Gastrocnemius medialis (tissue), 4 donors: Measurements from ENCODE around the gene RIPK4. TPM values are rescaled to one million over a fixed set of nuclear protein-coding genes. Genes with fewer than 3 reads are reported as not detected.

Experiments
- ATAC-seq, 2 donors: fragments of 150-250 bp; one replicate each; pipeline ENCODE4 v1.9.1; 2016
- DNase-seq, 2 donors: peaks; one replicate each; pipeline ENCODE4 v3.0.0-alpha.2; 2019
- H3K27ac ChIP-seq, 4 donors: fragments of 200-600 bp; sonication (generic); 1 replicate in 1 of 4; 2 replicates in 3 of 4; pipeline ENCODE4 v1.5.1; 2016 to 2018; ENCODE audit warnings: mild to moderate bottlenecking in 2 of 4, moderate library complexity in 1 of 4
- H3K27me3 ChIP-seq, 3 donors: fragments of 200-600 bp; sonication (generic) in 2 of 3; 1 replicate in 1 of 3; 2 replicates in 2 of 3; pipeline versions ENCODE4 v1.5.1 to v1.6.0; 2016 to 2019; ENCODE audit warnings: mild to moderate bottlenecking in 1 of 3, moderate library complexity in 1 of 3
- H3K36me3 ChIP-seq, 2 donors: fragments of 200-600 bp; sonication (generic) in 1 of 2; one replicate each; pipeline ENCODE4 v1.5.1; 2017 to 2018
- H3K4me1 ChIP-seq, 2 donors: fragments of 200-600 bp; sonication (generic) in 1 of 2; one replicate each; pipeline ENCODE4 v1.5.1; 2016 to 2017; ENCODE audit warnings: mild to moderate bottlenecking in 2 of 2
- H3K4me3 ChIP-seq, 4 donors: fragments of 200-600 bp; sonication (generic) in 3 of 4; 1 replicate in 1 of 4; 2 replicates in 3 of 4; pipeline ENCODE4 v1.5.1; 2016 to 2019; ENCODE audit warnings: mild to moderate bottlenecking in 2 of 4
- H3K9me3 ChIP-seq, 3 donors: fragments of 200-600 bp; sonication (generic) in 2 of 3; 1 replicate in 1 of 3; 2 replicates in 2 of 3; pipeline ENCODE4 v1.5.1; 2016 to 2019
- CTCF ChIP-seq, 5 experiments: fragments of 450-650 bp in 3 of 5; fragments of 200-600 bp in 2 of 5; sonication (generic) in 2 of 5; IDR thresholded peaks in 4 of 5; conservative IDR thresholded peaks in 1 of 5; 1 replicate in 4 of 5; 2 replicates in 1 of 5; pipeline ENCODE4 v1.5.1; 2016 to 2019; ENCODE audit warnings: antibody characterized with exemption in 5 of 5, mild to moderate bottlenecking in 3 of 5, moderate library complexity in 3 of 5
- POLR2A ChIP-seq, 2 donors: fragments of 450-650 bp; IDR thresholded peaks; one replicate each; pipeline ENCODE4 v1.6.1; 2017; ENCODE audit warnings: antibody characterized with exemption in 2 of 2, mild to moderate bottlenecking in 2 of 2, moderate library complexity in 2 of 2
- in situ Hi-C, 4 donors: fragments of 200-750 bp; cut with MboI; loops; one replicate each; pipeline versions ENCODE4 v1.15.0 to v1.8.0; 2017; ENCODE audit warnings: low sequenced_read_pairs in 4 of 4
- intact Hi-C: fragments of 100-400 bp; cut with DNase I; formaldehyde crosslinking; loops from one replicate; pipeline ENCODE4 v1.15.1; 2023; ENCODE audit warnings: low total_unique reads
- total RNA-seq, 4 donors: library from RNA; depleted of rRNA; stranded (reverse); fragments of >200 nt; gene quantifications; one replicate each; pipeline versions ENCODE4 v1.1.0 to v1.2.3, GENCODE V29; 2016

The RIPK4 gene
- total RNA-seq, 4 donors from 2014 or later, result 0.04 to 0.07 TPM; not detected in 2

- Histone ChIP-seq H3K4me3 (no peak overlapping the region), H3K4me1 (no peaks in the 10 kb centered on the region), H3K9me3 (peaks cover 0 to 4% (median 0%) of the 10 kb centered on the region in 3 donors), H3K27ac (no peak overlapping the region), H3K27me3 (peaks cover 0 to under 1% (median 0%) of the 10 kb centered on the region in 3 donors), H3K36me3 (no peaks in the 10 kb centered on the region)
- intact Hi-C loops, result no loop called here
- in situ Hi-C loops, result no loop called here
- no peak for ATAC-seq
- no peak for DNase-seq
- TF ChIP-seq POLR2A (IDR thresholded peaks at IDR 0.05) (no peak), CTCF (IDR thresholded peaks at IDR 0.05 in 4 of 5, conservative IDR thresholded peaks at IDR 0.05 in 1 of 5) (no peak)
Observed at GRCh38 chr21:41737651-41738324, 29.1 kb downstream of the RIPK4 start.

- Histone ChIP-seq H3K36me3 (no peaks in the 10 kb centered on the region), H3K27me3 (no peaks in the 10 kb centered on the region), H3K27ac (no peak overlapping the region), H3K4me3 (no peak overlapping the region), H3K9me3 (peaks cover 0 to 4% (median 0%) of the 10 kb centered on the region in 3 donors), H3K4me1 (no peaks in the 10 kb centered on the region)
- no peak for TF ChIP-seq CTCF (IDR thresholded peaks at IDR 0.05 in 4 of 5, conservative IDR thresholded peaks at IDR 0.05 in 1 of 5)
- TF ChIP-seq POLR2A (IDR thresholded peaks at IDR 0.05), result no peak
- ATAC-seq (no peak), DNase-seq (no peak)
- in situ Hi-C loops, result no loop called here
- intact Hi-C loops, result no loop called here
Observed at GRCh38 chr21:41736423-41736822, 30.4 kb downstream of the RIPK4 start.

GRCh38 chr21:41733951-41734689 lies 32.7 kb downstream of the RIPK4 start:
- H3K4me3 ChIP-seq, result no peak overlapping the region
- intact Hi-C loops, result no loop called here
- H3K36me3 ChIP-seq, result no peaks in the 10 kb centered on the region
- ATAC-seq (no peak), DNase-seq (no peak)
- H3K4me1 ChIP-seq, result no peaks in the 10 kb centered on the region
- no peaks in the 10 kb centered on the region for H3K27me3 ChIP-seq
- TF ChIP-seq POLR2A (IDR thresholded peaks at IDR 0.05) (no peak), CTCF (IDR thresholded peaks at IDR 0.05 in 4 of 5, conservative IDR thresholded peaks at IDR 0.05 in 1 of 5) (no peak)
- in situ Hi-C loops, result no loop called here
- H3K27ac ChIP-seq, result no peak overlapping the region
- H3K9me3 ChIP-seq, result peaks cover 0 to 4% (median 0%) of the 10 kb centered on the region in 3 donors

GRCh38 chr21:41731081-41731480 lies 35.8 kb downstream of the RIPK4 start:
- Histone ChIP-seq H3K27ac (no peak overlapping the region), H3K4me1 (no peaks in the 10 kb centered on the region), H3K27me3 (peaks cover 0 to 3% (median 0%) of the 10 kb centered on the region in 3 donors), H3K4me3 (no peak overlapping the region), H3K9me3 (no peaks in the 10 kb centered on the region), H3K36me3 (no peaks in the 10 kb centered on the region)
- DNase-seq (no peak), ATAC-seq (no peak)
- intact Hi-C loops, result no loop called here
- TF ChIP-seq CTCF (IDR thresholded peaks at IDR 0.05 in 4 of 5, conservative IDR thresholded peaks at IDR 0.05 in 1 of 5), result no peak
- TF ChIP-seq POLR2A (IDR thresholded peaks at IDR 0.05), result no peak
- in situ Hi-C loops, result no loop called here
